Activated T-cell treated with anti-CD3 and anti-CD28 coated beads, Interleukin-2, amount 50 U/mL, for 24 hours (primary cell): Measurements from ENCODE around the gene PNMA8A.

Experiments used
- DNase-seq: peaks from one replicate; pipeline ENCODE4 v3.0.0-alpha.2; 2020
- H3K27ac Mint-ChIP-seq: 2 replicates; pipeline ENCODE4 v1.8.0; 2020; ENCODE audit warnings: mild to moderate bottlenecking, mixed read lengths
- H3K27me3 Mint-ChIP-seq: 2 replicates; pipeline ENCODE4 v1.8.0; 2020; ENCODE audit warnings: mixed read lengths
- H3K36me3 Mint-ChIP-seq: 2 replicates; pipeline ENCODE4 v1.8.0; 2020; ENCODE audit warnings: low read depth, mixed read lengths
- H3K4me1 Mint-ChIP-seq: 2 replicates; pipeline ENCODE4 v1.8.0; 2020; ENCODE audit warnings: low read depth, mixed read lengths
- H3K4me3 Mint-ChIP-seq: 2 replicates; pipeline ENCODE4 v1.8.0; 2020; ENCODE audit warnings: mild to moderate bottlenecking, moderate library complexity, mixed read lengths
- H3K9me3 Mint-ChIP-seq: 2 replicates; pipeline ENCODE4 v1.8.0; 2020; ENCODE audit warnings: mixed read lengths

The PNMA8A gene

GRCh38 chr19:46486358-46486757, 15.0 kb upstream of the PNMA8A start:
- H3K36me3 Mint-ChIP-seq: no peaks in the 10 kb centered on the region
- H3K9me3 Mint-ChIP-seq: no peaks in the 10 kb centered on the region
- H3K27me3 Mint-ChIP-seq: peaks cover 80% of the 10 kb centered on the region
- no peak overlapping the region for H3K4me3 Mint-ChIP-seq
- DNase-seq: no peak
- H3K27ac Mint-ChIP-seq: no peak overlapping the region
- peaks cover 20% of the 10 kb centered on the region for H3K4me1 Mint-ChIP-seq

- no peak overlapping the region for H3K4me3 Mint-ChIP-seq
- no peaks in the 10 kb centered on the region for H3K36me3 Mint-ChIP-seq
- H3K27ac Mint-ChIP-seq: no peak overlapping the region
- H3K9me3 Mint-ChIP-seq: no peaks in the 10 kb centered on the region
- peaks cover 17% of the 10 kb centered on the region for H3K4me1 Mint-ChIP-seq
- H3K27me3 Mint-ChIP-seq: peaks cover 77% of the 10 kb centered on the region
- no peak for DNase-seq
Observed at GRCh38 chr19:46484656-46485055, 13.3 kb upstream of the PNMA8A start.

GRCh38 chr19:46482631-46483030, 11.3 kb upstream of the PNMA8A start:
- DNase-seq: no peak
- Mint-ChIP-seq H3K9me3 (no peaks in the 10 kb centered on the region), H3K36me3 (no peaks in the 10 kb centered on the region), H3K4me3 (no peak overlapping the region), H3K27me3 (peaks cover 71% of the 10 kb centered on the region), H3K4me1 (peaks cover 14% of the 10 kb centered on the region), H3K27ac (no peak overlapping the region)

- Mint-ChIP-seq H3K4me1 (peaks cover 7% of the 10 kb centered on the region), H3K27ac (no peak overlapping the region), H3K27me3 (peaks cover 64% of the 10 kb centered on the region), H3K36me3 (no peaks in the 10 kb centered on the region), H3K9me3 (no peaks in the 10 kb centered on the region), H3K4me3 (no peak overlapping the region)
- DNase-seq: no peak
Observed at GRCh38 chr19:46481947-46482346, 10.6 kb upstream of the PNMA8A start.

GRCh38 chr19:46481223-46481848, 10.0 kb upstream of the PNMA8A start:
- Mint-ChIP-seq H3K9me3 (no peaks in the 10 kb centered on the region), H3K4me3 (no peak overlapping the region), H3K4me1 (peaks cover 6% of the 10 kb centered on the region), H3K27ac (no peak overlapping the region), H3K36me3 (no peaks in the 10 kb centered on the region), H3K27me3 (peaks cover 58% of the 10 kb centered on the region)
- no peak for DNase-seq

- no peak for DNase-seq
- H3K9me3 Mint-ChIP-seq: no peaks in the 10 kb centered on the region
- H3K4me3 Mint-ChIP-seq: no peak overlapping the region
- H3K36me3 Mint-ChIP-seq: no peaks in the 10 kb centered on the region
- peaks cover 6% of the 10 kb centered on the region for H3K4me1 Mint-ChIP-seq
- H3K27ac Mint-ChIP-seq: no peak overlapping the region
- peaks cover 55% of the 10 kb centered on the region for H3K27me3 Mint-ChIP-seq
Observed at GRCh38 chr19:46480415-46480814, 9.1 kb upstream of the PNMA8A start.

- H3K9me3 Mint-ChIP-seq: no peaks in the 10 kb centered on the region
- no peak overlapping the region for H3K27ac Mint-ChIP-seq
- DNase-seq: no peak
Observed at GRCh38 chr19:46478356-46478986, 7.1 kb upstream of the PNMA8A start.

GRCh38 chr19:46475986-46476385, 4.6 kb upstream of the PNMA8A start:
- Mint-ChIP-seq H3K27ac (no peak overlapping the region), H3K27me3 (peaks cover 64% of the 10 kb centered on the region), H3K4me1 (peaks cover 6% of the 10 kb centered on the region), H3K4me3 (no peak overlapping the region), H3K36me3 (no peaks in the 10 kb centered on the region), H3K9me3 (no peaks in the 10 kb centered on the region)
- DNase-seq: no peak

More at GRCh38 chr19:46478356-46478986, 7.1 kb upstream of the PNMA8A start:
- Mint-ChIP-seq H3K4me3 (no peak overlapping the region), H3K4me1 (peaks cover 6% of the 10 kb centered on the region), H3K27me3 (peaks cover 61% of the 10 kb centered on the region), H3K36me3 (no peaks in the 10 kb centered on the region)

GRCh38 chr19:46474211-46474610, 2.8 kb upstream of the PNMA8A start:
- H3K27me3 Mint-ChIP-seq: peaks cover 70% of the 10 kb centered on the region
- H3K27ac Mint-ChIP-seq: no peak overlapping the region

GRCh38 chr19:46472592-46472991, 1.2 kb upstream of the PNMA8A start:
- no peak for DNase-seq
- Mint-ChIP-seq H3K4me1 (no peaks in the 10 kb centered on the region), H3K27ac (no peak overlapping the region), H3K9me3 (no peaks in the 10 kb centered on the region), H3K4me3 (no peak overlapping the region), H3K27me3 (peaks cover 70% of the 10 kb centered on the region), H3K36me3 (no peaks in the 10 kb centered on the region)

More at GRCh38 chr19:46474211-46474610, 2.8 kb upstream of the PNMA8A start:
- no peaks in the 10 kb centered on the region for H3K36me3 Mint-ChIP-seq
- peaks cover 6% of the 10 kb centered on the region for H3K4me1 Mint-ChIP-seq
- no peak for DNase-seq
- no peaks in the 10 kb centered on the region for H3K9me3 Mint-ChIP-seq
- H3K4me3 Mint-ChIP-seq: no peak overlapping the region

- H3K4me3 Mint-ChIP-seq: no peak overlapping the region
- H3K36me3 Mint-ChIP-seq: no peaks in the 10 kb centered on the region
- peaks cover 2% of the 10 kb centered on the region for H3K4me1 Mint-ChIP-seq
- no peaks in the 10 kb centered on the region for H3K9me3 Mint-ChIP-seq
- no peak overlapping the region for H3K27ac Mint-ChIP-seq
- no peak for DNase-seq
- peaks cover 73% of the 10 kb centered on the region for H3K27me3 Mint-ChIP-seq
Observed at GRCh38 chr19:46471811-46472543, 614 bp upstream of the PNMA8A start.

- no peak overlapping the region for H3K4me3 Mint-ChIP-seq
- no peaks in the 10 kb centered on the region for H3K36me3 Mint-ChIP-seq
- H3K27me3 Mint-ChIP-seq: peaks cover 81% of the 10 kb centered on the region
- H3K4me1 Mint-ChIP-seq: peaks cover 11% of the 10 kb centered on the region
- no peak for DNase-seq
- H3K27ac Mint-ChIP-seq: no peak overlapping the region
- no peaks in the 10 kb centered on the region for H3K9me3 Mint-ChIP-seq
Observed at GRCh38 chr19:46470376-46470775, 987 bp downstream of the PNMA8A start.

- H3K9me3 Mint-ChIP-seq: no peaks in the 10 kb centered on the region
- peaks cover 84% of the 10 kb centered on the region for H3K27me3 Mint-ChIP-seq
- H3K4me3 Mint-ChIP-seq: no peak overlapping the region
- H3K36me3 Mint-ChIP-seq: no peaks in the 10 kb centered on the region
- H3K27ac Mint-ChIP-seq: no peak overlapping the region
- H3K4me1 Mint-ChIP-seq: peaks cover 11% of the 10 kb centered on the region
- no peak for DNase-seq
Observed at GRCh38 chr19:46469541-46470185, 1.7 kb downstream of the PNMA8A start.

GRCh38 chr19:46466536-46467196, 4.7 kb downstream of the PNMA8A start:
- Mint-ChIP-seq H3K27ac (peak overlapping the region; percentile 11), H3K4me1 (peaks cover 11% of the 10 kb centered on the region), H3K9me3 (no peaks in the 10 kb centered on the region), H3K4me3 (no peak overlapping the region), H3K27me3 (peaks cover 60% of the 10 kb centered on the region), H3K36me3 (no peaks in the 10 kb centered on the region)
- DNase-seq: no peak
